AG09309 (cell line): ENCODE results near the gene PITPNM3.

Experiments
- DNase-seq: peaks from one replicate; pipeline ENCODE4 v3.0.0-alpha.2; 2010; ENCODE audit warnings: low read depth
- H3K4me3 ChIP-seq: 2 replicates; pipeline ENCODE4 v1.5.1; 2011; ENCODE audit warnings: mild to moderate bottlenecking, low read depth, low read length, moderate library complexity; ENCODE audit not compliant: control insufficient read depth
- CTCF ChIP-seq: IDR thresholded peaks from 2 replicates; pipeline ENCODE4 v1.5.1; 2011; ENCODE audit warnings: mild to moderate bottlenecking, low read depth, low read length, inconsistent platforms; ENCODE audit not compliant: insufficient read depth, control insufficient read depth; ENCODE audit errors: missing control alignments

Gene PITPNM3

GRCh38 chr17:6548034-6548433 lies 8.3 kb downstream of the PITPNM3 start:
- no peak overlapping the region for H3K4me3 ChIP-seq
- no peak for TF ChIP-seq CTCF

GRCh38 chr17:6547336-6547735 lies 9.0 kb downstream of the PITPNM3 start:
- DNase-seq, result no peak
- TF ChIP-seq CTCF, result no peak
- no peak overlapping the region for H3K4me3 ChIP-seq

More at GRCh38 chr17:6548034-6548433, 8.3 kb downstream of the PITPNM3 start:
- no peak for DNase-seq

GRCh38 chr17:6546069-6546718 lies 10.2 kb downstream of the PITPNM3 start:
- no peak for TF ChIP-seq CTCF
- no peak overlapping the region for H3K4me3 ChIP-seq
- peak; percentile 29 for DNase-seq

GRCh38 chr17:6545291-6545690 lies 11.1 kb downstream of the PITPNM3 start:
- no peak overlapping the region for H3K4me3 ChIP-seq
- DNase-seq, result no peak
- no peak for TF ChIP-seq CTCF

GRCh38 chr17:6544011-6544370 lies 12.4 kb downstream of the PITPNM3 start:
- no peak for TF ChIP-seq CTCF
- DNase-seq, result no peak
- no peak overlapping the region for H3K4me3 ChIP-seq

GRCh38 chr17:6543079-6544010 lies 13.0 kb downstream of the PITPNM3 start:
- H3K4me3 ChIP-seq, result no peak overlapping the region
- DNase-seq, result no peak
- no peak for TF ChIP-seq CTCF
